ENCODE results near the gene NENF.

Gene NENF

GRCh38 chr1:212455803-212456528 lies 23.2 kb downstream of the NENF start:
- Histone ChIP-seq H3K9me2 (replicated peaks; ENCODE audit: low read depth, low read length) (no peaks in the 10 kb centered on the region), H2AFZ (ENCODE audit: low read length) (peak overlapping the region; percentile 49; the same call in 1 of the 2 replicates), H3F3A (ENCODE audit: low read depth) (no peaks in the 10 kb centered on the region)

GRCh38 chr1:212457740-212458338 lies 25.1 kb downstream of the NENF start:
- H3F3A ChIP-seq (ENCODE audit: low read depth): no peaks in the 10 kb centered on the region
- H3K79me2 ChIP-seq (ENCODE audit: insufficient read depth, low read length): no peaks in the 10 kb centered on the region
- TF ChIP-seq CTCF (conservative IDR thresholded peaks at IDR 0.05; ENCODE audit: low read length): peak; percentile 94
- TF ChIP-seq EZH2phosphoT487 (IDR thresholded peaks at IDR 0.05; ENCODE audit: borderline replicate concordance): no peak
- H3K36me3 ChIP-seq (ENCODE audit: insufficient read depth, low read length): no peaks in the 10 kb centered on the region
- H3K4me1 ChIP-seq (ENCODE audit: insufficient read depth, low read length, poor library complexity, severe bottlenecking): peaks cover 9% of the 10 kb centered on the region
- no peaks in the 10 kb centered on the region for H3K9me3 ChIP-seq (ENCODE audit: insufficient read depth, low read depth, low read length)
- no peak overlapping the region for H3K4me2 ChIP-seq (ENCODE audit: low read depth, low read length, poor library complexity, severe bottlenecking)
- no peaks in the 10 kb centered on the region for H3K9me2 ChIP-seq (replicated peaks; ENCODE audit: low read depth, low read length)
- no peak overlapping the region for H3K9ac ChIP-seq (ENCODE audit: low read depth, low read length, poor library complexity, severe bottlenecking)
- H3K27me3 ChIP-seq (ENCODE audit: insufficient read depth, low read length, poor library complexity, severe bottlenecking): no peaks in the 10 kb centered on the region
- no peaks in the 10 kb centered on the region for H4K20me1 ChIP-seq (ENCODE audit: insufficient read depth, low read length, poor library complexity, severe bottlenecking)
- peak overlapping the region; percentile 13; the same call in 1 of the 2 replicates for H2AFZ ChIP-seq (ENCODE audit: low read length)
- H3K4me3 ChIP-seq (ENCODE audit: low read length, poor library complexity, severe bottlenecking): no peak overlapping the region

More at GRCh38 chr1:212455803-212456528, 23.2 kb downstream of the NENF start:
- H3K36me3 ChIP-seq (ENCODE audit: insufficient read depth, low read length): no peaks in the 10 kb centered on the region
- no peak overlapping the region for H3K9ac ChIP-seq (ENCODE audit: low read depth, low read length, poor library complexity, severe bottlenecking)
- H3K4me1 ChIP-seq (ENCODE audit: insufficient read depth, low read length, poor library complexity, severe bottlenecking): peaks cover 9% of the 10 kb centered on the region
- no peaks in the 10 kb centered on the region for H3K27me3 ChIP-seq (ENCODE audit: insufficient read depth, low read length, poor library complexity, severe bottlenecking)
- H3K4me3 ChIP-seq (ENCODE audit: low read length, poor library complexity, severe bottlenecking): no peak overlapping the region
- TF ChIP-seq EZH2phosphoT487 (IDR thresholded peaks at IDR 0.05; ENCODE audit: borderline replicate concordance): no peak
- TF ChIP-seq CTCF (conservative IDR thresholded peaks at IDR 0.05; ENCODE audit: low read length): peak; percentile 99
- no peaks in the 10 kb centered on the region for H3K9me3 ChIP-seq (ENCODE audit: insufficient read depth, low read depth, low read length)
- H3K79me2 ChIP-seq (ENCODE audit: insufficient read depth, low read length): no peaks in the 10 kb centered on the region
- H3K4me2 ChIP-seq (ENCODE audit: low read depth, low read length, poor library complexity, severe bottlenecking): peak overlapping the region; percentile 17
- no peaks in the 10 kb centered on the region for H4K20me1 ChIP-seq (ENCODE audit: insufficient read depth, low read length, poor library complexity, severe bottlenecking)

- TF ChIP-seq CTCF (conservative IDR thresholded peaks at IDR 0.05; ENCODE audit: low read length): no peak
- no peak for TF ChIP-seq EZH2phosphoT487 (IDR thresholded peaks at IDR 0.05; ENCODE audit: borderline replicate concordance)
- Histone ChIP-seq H3F3A (ENCODE audit: low read depth) (no peaks in the 10 kb centered on the region), H3K4me3 (ENCODE audit: low read length, poor library complexity, severe bottlenecking) (no peak overlapping the region), H3K4me2 (ENCODE audit: low read depth, low read length, poor library complexity, severe bottlenecking) (no peak overlapping the region), H3K9me3 (ENCODE audit: insufficient read depth, low read depth, low read length) (no peaks in the 10 kb centered on the region), H2AFZ (ENCODE audit: low read length) (peak overlapping the region; percentile 73), H3K9me2 (replicated peaks; ENCODE audit: low read depth, low read length) (no peaks in the 10 kb centered on the region), H3K27me3 (ENCODE audit: insufficient read depth, low read length, poor library complexity, severe bottlenecking) (no peaks in the 10 kb centered on the region), H3K79me2 (ENCODE audit: insufficient read depth, low read length) (no peaks in the 10 kb centered on the region), H3K4me1 (ENCODE audit: insufficient read depth, low read length, poor library complexity, severe bottlenecking) (peaks cover 9% of the 10 kb centered on the region), H4K20me1 (ENCODE audit: insufficient read depth, low read length, poor library complexity, severe bottlenecking) (no peaks in the 10 kb centered on the region), H3K9ac (ENCODE audit: low read depth, low read length, poor library complexity, severe bottlenecking) (no peak overlapping the region), H3K36me3 (ENCODE audit: insufficient read depth, low read length) (no peaks in the 10 kb centered on the region)
Observed at GRCh38 chr1:212458817-212459216, 26.1 kb downstream of the NENF start.
